Measurements from ENCODE around the gene BICRA.

Gene BICRA

DNA sequence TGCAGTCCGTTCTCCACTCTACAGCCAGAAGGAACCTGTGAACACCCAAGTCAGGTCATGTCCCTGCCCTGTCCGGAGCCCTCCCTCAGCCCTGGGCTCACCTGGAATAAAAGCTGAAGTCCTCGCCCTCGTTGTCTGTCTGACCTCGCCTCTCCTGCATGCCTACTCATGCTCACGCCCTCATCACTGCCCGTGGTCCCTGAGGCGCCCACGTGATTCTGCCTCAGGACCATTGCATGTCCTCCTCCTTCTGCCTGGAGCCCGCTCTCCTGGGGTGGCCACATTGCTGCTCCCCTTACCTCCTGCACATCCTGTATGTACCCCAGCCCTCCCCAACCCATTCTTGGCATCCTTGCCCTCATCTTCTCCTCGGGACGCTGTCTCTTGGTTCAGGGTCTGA is 42.2 kb downstream of the BICRA start:
- no peak overlapping the region for H3K9ac ChIP-seq (ENCODE audit: low read depth, low read length)
- H3K36me3 ChIP-seq (ENCODE audit: insufficient read depth, low read length) = peaks cover 15% of the 10 kb centered on the region
- peaks cover 12% of the 10 kb centered on the region; the same call in 1 of the 2 replicates for H3K4me1 ChIP-seq (ENCODE audit: insufficient read depth, low read length)
- 89% methylated on average over 12 of the region's 12 CpGs for WGBS
- no peaks in the 10 kb centered on the region for H3K27me3 ChIP-seq (ENCODE audit: insufficient read depth, low read length)
- no peak overlapping the region for H3K27ac ChIP-seq (ENCODE audit: low read depth, low read length)
- H3K9me3 ChIP-seq (ENCODE audit: insufficient read depth, low read depth, low read length) = peaks cover 4% of the 10 kb centered on the region; the same call in 1 of the 2 replicates
- no peak overlapping the region for H3K4me3 ChIP-seq (ENCODE audit: low read length)

GRCh38 chr19:47651691-47652090 is 42.8 kb downstream of the BICRA start:
- Histone ChIP-seq H3K9ac (ENCODE audit: low read depth, low read length) (no peak overlapping the region), H3K9me3 (ENCODE audit: insufficient read depth, low read depth, low read length) (peaks cover 3% of the 10 kb centered on the region; the same call in 1 of the 2 replicates), H3K27ac (ENCODE audit: low read depth, low read length) (no peak overlapping the region), H3K4me1 (ENCODE audit: insufficient read depth, low read length) (peaks cover 12% of the 10 kb centered on the region; the same call in 1 of the 2 replicates), H3K36me3 (ENCODE audit: insufficient read depth, low read length) (peaks cover 9% of the 10 kb centered on the region), H3K27me3 (ENCODE audit: insufficient read depth, low read length) (no peaks in the 10 kb centered on the region), H3K4me3 (ENCODE audit: low read length) (no peak overlapping the region)
- 92% methylated on average over 9 of the region's 9 CpGs for WGBS

DNA sequence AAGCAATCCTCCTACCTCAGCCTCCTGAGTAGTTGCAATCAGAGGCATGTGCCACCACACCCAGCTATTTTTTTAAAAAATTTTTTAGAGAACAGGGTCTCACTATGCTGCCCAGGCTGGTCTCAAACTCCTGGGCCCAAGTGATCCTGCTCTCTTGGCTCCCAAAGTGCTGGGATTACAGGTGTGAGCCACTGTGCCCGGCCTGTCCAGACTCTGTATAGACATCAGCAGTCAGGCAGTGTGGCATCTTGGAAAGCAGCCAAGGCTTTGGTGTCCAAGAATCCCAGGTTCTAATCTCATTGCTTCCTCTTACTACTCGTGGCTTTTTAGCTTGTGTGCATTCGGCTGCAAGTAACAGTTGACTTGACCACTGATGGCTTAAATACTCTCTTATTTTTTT is 43.4 kb downstream of the BICRA start:
- Histone ChIP-seq H3K27me3 (ENCODE audit: insufficient read depth, low read length) (no peaks in the 10 kb centered on the region), H3K36me3 (ENCODE audit: insufficient read depth, low read length) (peaks cover 5% of the 10 kb centered on the region; the same call in 1 of the 2 replicates), H3K27ac (ENCODE audit: low read depth, low read length) (no peak overlapping the region), H3K9ac (ENCODE audit: low read depth, low read length) (no peak overlapping the region), H3K9me3 (ENCODE audit: insufficient read depth, low read depth, low read length) (no peaks in the 10 kb centered on the region; the same call in 1 of the 2 replicates), H3K4me1 (ENCODE audit: insufficient read depth, low read length) (peaks cover 11% of the 10 kb centered on the region; the same call in 1 of the 2 replicates), H3K4me3 (ENCODE audit: low read length) (no peak overlapping the region)
- 91% methylated on average over 3 of the region's 3 CpGs for WGBS

DNA sequence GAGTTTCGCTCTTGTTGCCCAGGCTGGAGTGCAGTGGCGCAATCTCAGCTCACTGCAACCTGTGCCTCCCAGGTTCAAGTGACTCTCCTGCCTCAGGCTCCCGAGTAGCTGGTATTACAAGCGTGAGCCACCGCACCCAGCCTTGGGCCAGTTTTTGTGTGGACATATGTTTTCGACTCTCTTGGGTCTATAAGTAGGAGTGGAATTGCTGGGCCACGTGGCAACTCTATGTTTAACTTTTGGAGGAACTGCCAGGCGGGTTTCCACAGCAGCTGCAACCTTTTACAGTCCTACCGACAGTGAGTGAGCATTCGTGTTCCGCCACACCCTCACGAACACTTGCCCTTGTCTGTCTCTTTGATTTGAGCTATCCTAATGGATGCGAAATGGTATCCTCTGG is 44.9 kb downstream of the BICRA start:
- Histone ChIP-seq H3K9me3 (ENCODE audit: insufficient read depth, low read depth, low read length) (no peaks in the 10 kb centered on the region; the same call in 1 of the 2 replicates), H3K27me3 (ENCODE audit: insufficient read depth, low read length) (no peaks in the 10 kb centered on the region), H3K27ac (ENCODE audit: low read depth, low read length) (no peak overlapping the region), H3K4me1 (ENCODE audit: insufficient read depth, low read length) (no peaks in the 10 kb centered on the region), H3K36me3 (ENCODE audit: insufficient read depth, low read length) (peaks cover 5% of the 10 kb centered on the region; the same call in 1 of the 2 replicates), H3K9ac (ENCODE audit: low read depth, low read length) (no peak overlapping the region), H3K4me3 (ENCODE audit: low read length) (no peak overlapping the region)
- 97% methylated on average over 13 of the region's 13 CpGs for WGBS

DNA sequence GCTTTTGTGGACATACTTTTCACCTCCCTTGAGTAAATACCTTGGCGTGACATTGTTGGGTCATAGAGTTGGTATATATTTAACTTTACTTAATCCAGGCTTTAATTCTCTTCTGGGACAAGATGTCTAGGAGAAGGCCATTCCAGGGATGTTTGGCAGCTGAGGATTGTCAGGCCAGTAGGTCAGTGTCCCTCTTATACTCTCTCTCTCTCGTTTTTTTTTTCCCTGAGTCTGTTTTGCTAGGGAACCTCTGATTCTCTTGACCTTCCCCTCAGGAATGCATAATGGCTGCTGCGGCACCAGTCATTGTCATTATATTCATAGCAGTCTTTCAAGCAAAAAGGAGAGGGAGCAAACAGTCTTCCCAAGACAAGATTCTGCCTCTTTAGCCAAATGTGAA is 48.8 kb downstream of the BICRA start:
- no peak overlapping the region; the same call in 1 of the 2 replicates for H3K27ac ChIP-seq (ENCODE audit: low read depth, low read length)
- H3K9ac ChIP-seq (ENCODE audit: low read depth, low read length) = no peak overlapping the region
- WGBS = 85% methylated on average over 2 of the region's 3 CpGs
- no peaks in the 10 kb centered on the region for H3K4me1 ChIP-seq (ENCODE audit: insufficient read depth, low read length)
- H3K4me3 ChIP-seq (ENCODE audit: low read length) = no peak overlapping the region
- no peaks in the 10 kb centered on the region for H3K27me3 ChIP-seq (ENCODE audit: insufficient read depth, low read length)
- no peaks in the 10 kb centered on the region; the same call in 1 of the 2 replicates for H3K36me3 ChIP-seq (ENCODE audit: insufficient read depth, low read length)
- no peaks in the 10 kb centered on the region for H3K9me3 ChIP-seq (ENCODE audit: insufficient read depth, low read depth, low read length)

GRCh38 chr19:47658431-47659348 is 49.8 kb downstream of the BICRA start:
- H3K9ac ChIP-seq (ENCODE audit: low read depth, low read length) = no peak overlapping the region
- H3K27me3 ChIP-seq (ENCODE audit: insufficient read depth, low read length) = no peaks in the 10 kb centered on the region
- H3K4me1 ChIP-seq (ENCODE audit: insufficient read depth, low read length) = no peaks in the 10 kb centered on the region
- no peak overlapping the region for H3K27ac ChIP-seq (ENCODE audit: low read depth, low read length)
- no peak overlapping the region for H3K4me3 ChIP-seq (ENCODE audit: low read length)
- H3K9me3 ChIP-seq (ENCODE audit: insufficient read depth, low read depth, low read length) = no peaks in the 10 kb centered on the region
- no peaks in the 10 kb centered on the region; the same call in 1 of the 2 replicates for H3K36me3 ChIP-seq (ENCODE audit: insufficient read depth, low read length)
- 93% methylated on average over 24 of the region's 24 CpGs for WGBS

DNA sequence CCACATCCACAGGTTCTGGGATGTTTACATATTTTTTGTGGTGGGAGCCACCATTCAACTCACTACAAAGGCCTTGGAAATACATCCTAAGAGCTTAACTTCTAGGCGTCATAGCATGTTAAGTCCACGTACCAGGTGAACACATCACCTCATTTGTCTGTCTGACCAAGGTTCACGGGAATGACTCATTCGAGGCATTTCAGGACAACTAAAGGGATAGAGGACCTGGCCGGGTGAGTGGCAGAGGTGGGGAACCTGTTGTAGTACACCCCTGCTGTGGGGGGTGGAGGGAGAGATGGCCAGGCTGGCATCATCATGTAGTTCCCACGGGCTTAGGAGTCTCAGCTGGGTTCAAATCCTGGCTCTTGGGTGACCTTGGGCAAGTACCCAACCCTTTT is 51.5 kb downstream of the BICRA start:
- Histone ChIP-seq H3K27me3 (ENCODE audit: insufficient read depth, low read length) (no peaks in the 10 kb centered on the region), H3K36me3 (ENCODE audit: insufficient read depth, low read length) (no peaks in the 10 kb centered on the region), H3K4me1 (ENCODE audit: insufficient read depth, low read length) (no peaks in the 10 kb centered on the region), H3K9me3 (ENCODE audit: insufficient read depth, low read depth, low read length) (no peaks in the 10 kb centered on the region), H3K9ac (ENCODE audit: low read depth, low read length) (no peak overlapping the region), H3K27ac (ENCODE audit: low read depth, low read length) (no peak overlapping the region), H3K4me3 (ENCODE audit: low read length) (no peak overlapping the region)
- 95% methylated on average over 6 of the region's 6 CpGs for WGBS

DNA sequence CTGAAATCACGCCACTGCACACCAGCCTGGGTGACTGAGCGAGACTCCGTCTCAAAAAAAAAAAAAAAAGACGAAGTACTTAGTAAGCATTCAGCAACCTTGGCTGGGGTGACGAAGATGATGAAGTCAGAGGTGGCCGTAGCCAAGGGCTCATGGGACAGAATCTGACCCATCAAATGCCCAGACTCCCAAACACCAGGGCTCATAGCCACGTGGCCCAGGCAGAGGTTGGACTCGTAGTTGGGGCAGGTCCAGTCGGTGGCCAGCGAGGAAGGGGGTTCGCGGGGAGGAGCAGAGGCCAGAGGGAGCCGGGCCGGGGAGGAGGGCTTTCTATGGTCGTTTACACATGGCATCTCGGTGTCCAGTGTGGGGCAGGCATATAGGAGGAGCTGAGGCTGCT is 52.2 kb downstream of the BICRA start:
- 94% methylated on average over 16 of the region's 16 CpGs for WGBS
- no peak overlapping the region for H3K4me3 ChIP-seq (ENCODE audit: low read length)
- no peaks in the 10 kb centered on the region for H3K27me3 ChIP-seq (ENCODE audit: insufficient read depth, low read length)
- H3K36me3 ChIP-seq (ENCODE audit: insufficient read depth, low read length) = no peaks in the 10 kb centered on the region
- H3K4me1 ChIP-seq (ENCODE audit: insufficient read depth, low read length) = no peaks in the 10 kb centered on the region
- no peak overlapping the region for H3K27ac ChIP-seq (ENCODE audit: low read depth, low read length)
- H3K9ac ChIP-seq (ENCODE audit: low read depth, low read length) = no peak overlapping the region
- H3K9me3 ChIP-seq (ENCODE audit: insufficient read depth, low read depth, low read length) = no peaks in the 10 kb centered on the region

GRCh38 chr19:47661611-47662010 is 52.7 kb downstream of the BICRA start:
- Histone ChIP-seq H3K9ac (ENCODE audit: low read depth, low read length) (no peak overlapping the region), H3K36me3 (ENCODE audit: insufficient read depth, low read length) (no peaks in the 10 kb centered on the region), H3K27ac (ENCODE audit: low read depth, low read length) (no peak overlapping the region), H3K4me1 (ENCODE audit: insufficient read depth, low read length) (no peaks in the 10 kb centered on the region), H3K4me3 (ENCODE audit: low read length) (no peak overlapping the region), H3K27me3 (ENCODE audit: insufficient read depth, low read length) (no peaks in the 10 kb centered on the region), H3K9me3 (ENCODE audit: insufficient read depth, low read depth, low read length) (no peaks in the 10 kb centered on the region)
- WGBS = 94% methylated on average over 4 of the region's 4 CpGs

- H3K9ac ChIP-seq (ENCODE audit: low read depth, low read length) = no peak overlapping the region
- no peaks in the 10 kb centered on the region for H3K4me1 ChIP-seq (ENCODE audit: insufficient read depth, low read length)
- no peaks in the 10 kb centered on the region for H3K36me3 ChIP-seq (ENCODE audit: insufficient read depth, low read length)
- 92% methylated on average over 3 of the region's 3 CpGs for WGBS
- H3K9me3 ChIP-seq (ENCODE audit: insufficient read depth, low read depth, low read length) = no peaks in the 10 kb centered on the region
- H3K27me3 ChIP-seq (ENCODE audit: insufficient read depth, low read length) = no peaks in the 10 kb centered on the region
- no peak overlapping the region for H3K27ac ChIP-seq (ENCODE audit: low read depth, low read length)
- no peak overlapping the region for H3K4me3 ChIP-seq (ENCODE audit: low read length)
Observed at GRCh38 chr19:47663435-47663910, 54.5 kb downstream of the BICRA start.

GRCh38 chr19:47663911-47664771 is 55.2 kb downstream of the BICRA start:
- no peaks in the 10 kb centered on the region for H3K9me3 ChIP-seq (ENCODE audit: insufficient read depth, low read depth, low read length)
- no peaks in the 10 kb centered on the region for H3K4me1 ChIP-seq (ENCODE audit: insufficient read depth, low read length)
- no peak overlapping the region for H3K27ac ChIP-seq (ENCODE audit: low read depth, low read length)
- H3K4me3 ChIP-seq (ENCODE audit: low read length) = no peak overlapping the region
- no peak overlapping the region for H3K9ac ChIP-seq (ENCODE audit: low read depth, low read length)
- H3K27me3 ChIP-seq (ENCODE audit: insufficient read depth, low read length) = no peaks in the 10 kb centered on the region
- 93% methylated on average over 24 of the region's 24 CpGs for WGBS
- H3K36me3 ChIP-seq (ENCODE audit: insufficient read depth, low read length) = no peaks in the 10 kb centered on the region
